Naive B cell (primary cell): ENCODE results near the gene VSX1. TPM values are rescaled to one million over a fixed set of nuclear protein-coding genes. Genes with fewer than 3 reads are reported as not detected.

ENCODE experiments used
- polyA plus RNA-seq, 6 donors: library from polyadenylated mRNA; unstranded; fragments of 300-500 nt; fragmentation: Illumina TruSeq; gene quantifications; one replicate each; pipeline ENCODE4 v1.2.3, GENCODE V29; 2021; ENCODE audit warnings: low read depth in 6 of 6

The VSX1 gene
- polyA plus RNA-seq, 6 donors from 2014 or later, result not detected

Other genes starting within 250 kb of the VSX1 start
- 1 to 10 TPM in 5 of 6 donors, under 1 TPM in 1; 0.65 to 4.6 (median 2.7) TPM for gene CST7, start 132.9 kb downstream of the VSX1 start, polyA plus RNA-seq
- gene APMAP, start 89.4 kb downstream of the VSX1 start, polyA plus RNA-seq, result 10 to 100 TPM; 41.4 to 71.6 (median 48.7) TPM
- gene ACSS1, start 24.0 kb downstream of the VSX1 start, polyA plus RNA-seq, result 100 to 1,000 TPM in 2 of 6 donors, 10 to 100 TPM in 4; 84.6 to 115 (median 92.8) TPM
- 10 to 100 TPM; 21.1 to 32.5 (median 24.4) TPM for gene ENTPD6, start 113.6 kb upstream of the VSX1 start, polyA plus RNA-seq
- 10 to 100 TPM; 16.4 to 26.6 (median 22.8) TPM for gene PYGB, start 165.9 kb upstream of the VSX1 start, polyA plus RNA-seq